MM.1S (cell line): ENCODE results near the gene ULK4.

ENCODE experiments used
- CTCF ChIP-seq: fragments of 300-600 bp; sonication (generic); IDR thresholded peaks from 2 replicates; pipeline ENCODE4 v1.5.1; 2016; ENCODE audit warnings: antibody characterized with exemption, low read length, mixed read lengths
- EZH2 ChIP-seq: fragments of 300-600 bp; sonication (generic); optimal IDR thresholded peaks from 2 replicates; pipeline ENCODE3; 2017; ENCODE audit warnings: low read depth, mild to moderate bottlenecking, antibody characterized with exemption, low read length, mixed read lengths

DNA sequence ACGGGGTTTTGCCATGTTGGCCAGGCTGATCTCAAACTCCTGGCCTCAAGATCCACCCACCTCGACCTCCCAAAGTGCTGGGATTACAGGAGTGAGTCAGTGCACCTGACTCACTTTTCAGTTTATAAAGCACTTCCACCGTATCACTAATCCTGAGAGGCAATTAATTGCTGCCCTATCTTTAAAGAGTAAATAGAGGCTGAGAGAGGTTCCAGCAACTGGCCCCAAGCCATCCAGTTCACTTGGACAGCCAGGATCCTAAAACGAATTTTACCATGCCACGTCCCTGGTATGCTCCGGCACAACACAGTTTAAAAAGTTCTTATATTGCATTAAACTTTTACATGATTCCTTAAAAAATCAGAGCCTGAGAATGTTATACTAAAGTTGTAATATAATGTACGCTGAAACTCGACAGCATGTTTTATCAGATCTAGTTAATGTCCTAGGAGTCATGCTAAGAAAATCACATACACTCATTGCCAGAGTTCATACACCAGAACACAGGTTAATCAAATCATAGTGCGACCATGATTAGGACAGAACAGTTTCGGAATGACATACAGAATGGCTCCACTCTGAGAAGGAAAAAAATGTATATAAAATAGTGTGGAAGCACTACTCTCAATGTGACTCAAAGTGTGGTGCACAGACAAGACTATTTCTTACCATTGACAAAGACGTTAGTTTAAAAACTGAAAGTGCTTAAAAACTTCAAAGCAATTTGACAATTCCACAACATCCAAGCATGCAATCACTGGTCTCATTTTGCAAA lies 125.4 kb downstream of the ULK4 start:
- no peak for TF ChIP-seq EZH2
- no peak for TF ChIP-seq CTCF
